ENCODE measurements around the gene LCTL. TPM values are rescaled to one million over a fixed set of nuclear protein-coding genes. Genes with fewer than 3 reads are reported as not detected.

Gene LCTL
- total and polyA plus RNA-seq, 10 of the 15 experiments (the other 5 are each of a cell fraction or from before 2014, with no cell fraction given) = 0.07 to 0.76 (median 0.40) TPM; not detected in 5

DNA sequence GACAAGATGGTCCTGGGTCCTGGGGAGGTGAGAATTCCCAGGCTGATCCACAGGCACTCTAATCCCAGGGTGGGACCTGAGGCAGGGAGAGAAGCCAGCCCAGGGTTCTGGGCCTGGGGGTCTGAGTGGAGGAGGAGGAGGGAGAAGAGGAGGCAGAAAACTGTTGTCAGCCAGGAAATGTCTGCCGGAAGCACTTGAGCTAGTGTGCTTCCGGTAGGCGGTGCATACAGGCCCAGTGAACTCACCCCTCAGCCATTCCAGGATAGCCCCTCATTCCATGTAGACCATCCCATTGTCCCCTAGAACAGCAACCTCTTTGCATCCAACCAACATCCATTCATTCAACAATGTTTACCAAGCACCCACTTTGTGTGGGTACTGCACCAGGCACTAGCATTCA, 47.9 kb upstream of the LCTL start (continued):
- TF ChIP-seq JUND (IDR thresholded peaks at IDR 0.05; ENCODE audit: low read depth, low read length) (no peak), TAF1 (IDR thresholded peaks at IDR 0.05; ENCODE audit: borderline replicate concordance, low read depth, low read length) (no peak), ZZZ3 (IDR thresholded peaks at IDR 0.05; ENCODE audit: control insufficient read depth, insufficient read length, low read depth) (no peak)

DNA sequence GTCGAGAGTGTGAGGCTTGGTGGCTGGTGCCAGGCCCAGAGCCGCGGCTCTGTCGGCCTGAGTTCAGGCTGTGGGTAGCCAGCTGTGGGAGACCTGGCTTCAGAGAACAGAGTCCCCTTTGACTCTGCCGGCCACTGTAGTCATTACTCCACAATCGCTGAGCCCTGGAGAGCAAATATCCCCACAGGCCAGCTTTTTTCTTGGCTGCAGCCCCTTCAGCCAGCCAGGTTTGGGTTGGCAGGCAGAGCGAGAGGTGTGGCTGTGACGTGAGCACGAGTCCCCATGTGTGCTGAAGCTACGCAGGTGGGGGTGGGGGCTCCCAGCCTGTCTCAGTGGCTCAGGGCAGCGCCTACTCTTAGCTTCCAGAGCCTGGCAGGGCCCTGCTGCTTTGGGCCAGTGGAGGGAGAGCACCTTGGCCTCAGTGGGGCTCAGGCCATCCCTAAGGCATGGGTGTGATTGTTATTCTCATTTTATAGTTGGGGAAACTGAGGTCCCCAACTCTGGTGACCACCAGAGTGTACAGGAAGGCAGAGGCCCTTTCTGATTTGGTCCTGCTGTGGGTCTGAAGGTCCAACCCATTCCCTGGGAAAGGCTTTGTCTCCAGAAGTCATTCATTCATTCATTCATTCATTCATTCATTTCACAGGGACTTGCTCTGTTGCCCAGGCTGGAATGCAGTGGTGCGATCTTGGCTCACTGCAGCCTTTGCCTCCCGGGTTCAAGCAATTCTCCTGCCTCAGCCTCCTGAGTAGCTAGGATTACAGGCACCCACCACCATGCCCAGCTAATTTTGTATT, 45.7 kb upstream of the LCTL start:
- ChIA-PET RAD21 (ENCODE audit: unreplicated experiment) (no interaction called here), POLR2A (no interaction called here), CTCF (interaction anchor here (0.7 kb wide), 1 partner anchor 22 kb away, joined by 3 read pairs; no protein-coding TSS in a partner anchor), SMC1A (ENCODE audit: uncharacterized antibody, unreplicated experiment) (no interaction called here)
- DNase-seq (ENCODE audit: low read depth, low spot score) (no peak), ATAC-seq (no peak), FAIRE-seq (no peak)
- Histone ChIP-seq H3K27ac (ENCODE audit: control insufficient read depth, insufficient read depth) (no peak overlapping the region), H3K4me3 (no peak overlapping the region), H3K9ac (ENCODE audit: control insufficient read depth, insufficient read depth, low read length) (no peak overlapping the region), H2AFZ (ENCODE audit: control insufficient read depth, low read depth, low read length) (no peak overlapping the region), H3K36me3 (ENCODE audit: control insufficient read depth in 2 of 2, insufficient read depth in 2 of 2, low read length in 1 of 2) (no peaks in the 10 kb centered on the region), H3K4me1 (ENCODE audit: control insufficient read depth, insufficient read depth, low read length) (no peaks in the 10 kb centered on the region; the same call in 1 of the 2 replicates), H3K9me3 (replicated peaks; ENCODE audit: control insufficient read depth, insufficient read depth, low read length) (no peaks in the 10 kb centered on the region), H4K20me1 (ENCODE audit: control insufficient read depth, insufficient read depth) (no peaks in the 10 kb centered on the region), H3K4me2 (ENCODE audit: control insufficient read depth, insufficient read depth) (no peak overlapping the region), H3K27me3 (replicated peaks in 1 of 2; ENCODE audit: control insufficient read depth in 2 of 2, insufficient read depth in 2 of 2, low read length in 1 of 2) (no peaks in the 10 kb centered on the region), H3K79me2 (ENCODE audit: control insufficient read depth, insufficient read depth, low read length) (no peaks in the 10 kb centered on the region)
- intact Hi-C loops (cut with micrococcal nuclease; ENCODE audit: unreplicated experiment) = loop anchor here (10.0 kb wide), 1 partner anchor 93 kb away; the partner anchor contains the start of gene SMAD6
- in situ Hi-C loops (cut with MboI) = loop anchor here (25.0 kb wide), 1 partner anchor 151 kb away; no protein-coding TSS in a partner anchor
- WGBS (ENCODE audit: insufficient coverage, insufficient replicate concordance, low lambda C conversion rate, missing lambda C conversion rate) = 60% methylated on average over 13 of the region's 13 CpGs
- TF ChIP-seq ZNF24 (IDR thresholded peaks at IDR 0.05) = peak; percentile 57; the same call in 1 of the 2 replicates
- TF ChIP-seq, protein P1, sequence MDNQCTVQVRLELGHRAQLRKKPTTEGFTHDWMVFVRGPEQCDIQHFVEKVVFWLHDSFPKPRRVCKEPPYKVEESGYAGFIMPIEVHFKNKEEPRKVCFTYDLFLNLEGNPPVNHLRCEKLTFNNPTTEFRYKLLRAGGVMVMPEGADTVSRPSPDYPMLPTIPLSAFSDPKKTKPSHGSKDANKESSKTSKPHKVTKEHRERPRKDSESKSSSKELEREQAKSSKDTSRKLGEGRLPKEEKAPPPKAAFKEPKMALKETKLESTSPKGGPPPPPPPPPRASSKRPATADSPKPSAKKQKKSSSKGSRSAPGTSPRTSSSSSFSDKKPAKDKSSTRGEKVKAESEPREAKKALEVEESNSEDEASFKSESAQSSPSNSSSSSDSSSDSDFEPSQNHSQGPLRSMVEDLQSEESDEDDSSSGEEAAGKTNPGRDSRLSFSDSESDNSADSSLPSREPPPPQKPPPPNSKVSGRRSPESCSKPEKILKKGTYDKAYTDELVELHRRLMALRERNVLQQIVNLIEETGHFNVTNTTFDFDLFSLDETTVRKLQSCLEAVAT (IDR thresholded peaks at IDR 0.05) = no peak
- no peak for TF ChIP-seq E2F8 (IDR thresholded peaks at IDR 0.05; ENCODE audit: low read depth, partially characterized antibody)
- no peak for TF ChIP-seq PKNOX1 (IDR thresholded peaks at IDR 0.05)
- no peak for TF ChIP-seq RELB (IDR thresholded peaks at IDR 0.05; ENCODE audit: low read depth)
- TF ChIP-seq ATF7 (IDR thresholded peaks at IDR 0.05; ENCODE audit: low read depth) = no peak
- TF ChIP-seq RBBP5 (conservative IDR thresholded peaks at IDR 0.05) = no peak
- TF ChIP-seq ZBTB33 (IDR thresholded peaks at IDR 0.05) = no peak
- TF ChIP-seq HDAC6 (IDR thresholded peaks at IDR 0.05; ENCODE audit: unreplicated experiment) = no peak
- BruUV-seq (replicated peaks) = no TSS peak

All from GM12878 (cell line).